Body of pancreas (tissue), 4 donors: Measurements from ENCODE around the gene CDH22.

Source experiments
- CTCF ChIP-seq, 7 experiments: fragments of 450-650 bp in 4 of 7; fragments of 200-600 bp in 3 of 7; sonication (generic) in 3 of 7; IDR thresholded peaks; one replicate each; pipeline ENCODE4 v1.5.1; 2016 to 2019; ENCODE audit warnings: antibody characterized with exemption in 7 of 7
- POLR2A ChIP-seq, 3 donors: fragments of 450-650 bp; IDR thresholded peaks; one replicate each; pipeline ENCODE4 v1.6.1; 2016; ENCODE audit warnings: antibody characterized with exemption in 3 of 3, mild to moderate bottlenecking in 2 of 3

- no peak for TF ChIP-seq POLR2A (IDR thresholded peaks at IDR 0.05)
- TF ChIP-seq CTCF (IDR thresholded peaks at IDR 0.05) = no peak
These were observed 94.1 kb downstream of the CDH22 start for GRCh38 chr20:46213946-46214823.
